GM18507 (cell line): ENCODE measurements around the gene WDPCP.
"Not testable (repeated sequence)": the region's sequence is repeated elsewhere in the genome, so short reads cannot be mapped to it uniquely, and the experiment has no call there.

Experiments used
- DNase-seq: peaks from one replicate; pipeline ENCODE4 v3.0.0; 2011; ENCODE audit warnings: low read depth; ENCODE audit not compliant: insufficient read length; ENCODE audit errors: extremely low spot score
- FAIRE-seq: peaks from 2 replicates; lab custom pipeline; 2011; peaks lifted over from hg19 to GRCh38; lab: Jason Lieb, UNC

The WDPCP gene

GRCh38 chr2:63081404-63081803, 506.9 kb downstream of the WDPCP start:
- FAIRE-seq = no peak

GRCh38 chr2:63078852-63079606, 509.2 kb downstream of the WDPCP start:
- DNase-seq (no peak), FAIRE-seq (peak; percentile 69)

More at GRCh38 chr2:63081404-63081803, 506.9 kb downstream of the WDPCP start:
- no peak for DNase-seq

DNA sequence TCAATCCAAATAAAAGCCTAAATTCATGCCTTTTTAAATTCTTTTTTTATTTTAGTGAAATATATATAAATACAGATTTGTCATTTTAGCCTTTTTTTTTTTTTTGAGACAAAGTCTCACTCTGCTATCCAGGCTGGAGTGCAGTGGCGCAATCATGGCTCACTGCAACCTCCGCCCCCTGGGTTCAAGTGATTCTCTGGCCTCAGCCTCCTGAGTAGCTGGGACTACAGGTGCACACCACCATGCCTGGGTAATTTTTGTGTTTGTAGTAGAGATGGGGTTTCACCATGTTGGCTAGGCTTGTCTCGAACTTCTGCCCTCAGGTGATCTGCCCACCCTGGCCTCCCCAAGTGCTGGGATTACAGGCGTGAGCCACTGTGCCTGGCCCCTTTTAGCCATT, 513.9 kb downstream of the WDPCP start:
- not testable (repeated sequence) for FAIRE-seq, DNase-seq

GRCh38 chr2:63073994-63074393, 514.3 kb downstream of the WDPCP start:
- no peak for FAIRE-seq
- DNase-seq = no peak

GRCh38 chr2:63071664-63072063, 516.6 kb downstream of the WDPCP start:
- FAIRE-seq (no peak), DNase-seq (no peak)
